Endothelial cell of umbilical vein (primary cell): Measurements from ENCODE around the gene UBE2Q1. TPM values are rescaled to one million over a fixed set of nuclear protein-coding genes. Genes with fewer than 3 reads are reported as not detected.

Experiments used
- BruUV-seq: library from RNA; stranded (reverse); fragments of 400-500 nt; replicated peaks from 2 replicates; lab custom pipeline; 2021; lab: Mats Ljungman, UMichigan
- CTCF ChIA-PET: fragments of 300-600, 350-600 bp; sonication (Branson Sonifier 250); formaldehyde crosslinking; loops from one replicate; lab custom pipeline; 2021; ENCODE audit warnings: antibody characterized with exemption, inconsistent platforms; lab: Charles Lee
- POLR2A ChIA-PET: fragments of 300-600, 350-600 bp; sonication (Branson Sonifier 250); formaldehyde crosslinking; loops from one replicate; lab custom pipeline; 2021; ENCODE audit warnings: antibody characterized with exemption, inconsistent platforms; lab: Charles Lee
- DNase-seq: peaks from one replicate; pipeline ENCODE4 v3.0.0-alpha.2; 2011; ENCODE audit warnings: low read depth, low spot score
- FAIRE-seq: peaks from 2 replicates; lab custom pipeline; 2011; peaks lifted over from hg19 to GRCh38; lab: Jason Lieb, UNC
- H2AFZ ChIP-seq: 2 replicates; pipeline ENCODE4 v1.6.0; 2012; ENCODE audit warnings: low read depth, low read length, control low read depth, inconsistent platforms
- H3K27ac ChIP-seq: 2 replicates; pipeline ENCODE4 v1.5.1; 2011; ENCODE audit warnings: low read depth, mild to moderate bottlenecking, control low read depth, low read length, moderate library complexity; ENCODE audit not compliant: insufficient read depth
- H3K27me3 ChIP-seq, 2 experiments: 2 replicates each; pipeline versions ENCODE4 v1.6.0 to v1.6.1; 2011; ENCODE audit warnings: low read length in 2 of 2, mixed read lengths in 1 of 2; ENCODE audit not compliant: control insufficient read depth in 2 of 2, insufficient read depth in 2 of 2
- H3K36me3 ChIP-seq, 2 experiments: 2 replicates in 1 of 2; 3 replicates in 1 of 2; pipeline ENCODE4 v1.5.1; 2011; ENCODE audit warnings: low read length in 2 of 2, mild to moderate bottlenecking in 1 of 2, moderate library complexity in 1 of 2; ENCODE audit not compliant: control insufficient read depth in 2 of 2, insufficient read depth in 2 of 2; ENCODE audit errors: extremely low read depth in 1 of 2
- H3K4me1 ChIP-seq: 3 replicates; pipeline ENCODE4 v1.5.1; 2011; ENCODE audit warnings: mild to moderate bottlenecking, low read length; ENCODE audit not compliant: control insufficient read depth, insufficient read depth; ENCODE audit errors: extremely low read depth
- H3K4me2 ChIP-seq: 2 replicates; pipeline ENCODE4 v1.6.1; 2011; ENCODE audit warnings: low read length, control low read depth, mixed read lengths; ENCODE audit not compliant: insufficient read depth
- H3K4me3 ChIP-seq, 3 experiments: fragments of 200-600 bp in 1 of 3; sonication (generic), shearing (Covaris generic) in 1 of 3; replicated peaks in 1 of 3; 2 replicates each; pipeline ENCODE4 v1.5.1; 2011 to 2016; ENCODE audit warnings: control low read depth in 3 of 3, low read length in 3 of 3, mild to moderate bottlenecking in 2 of 3, inconsistent platforms in 1 of 3, low read depth in 1 of 3, moderate library complexity in 1 of 3; ENCODE audit not compliant: insufficient read depth in 1 of 3
- H3K79me2 ChIP-seq: 2 replicates; pipeline ENCODE4 v1.6.0; 2012; ENCODE audit warnings: low read length, inconsistent platforms; ENCODE audit not compliant: control insufficient read depth, insufficient read depth
- H3K9ac ChIP-seq: replicated peaks from 2 replicates; pipeline ENCODE3; 2011; ENCODE audit warnings: low read length, control low read depth; ENCODE audit not compliant: insufficient read depth; ENCODE audit errors: extremely low read depth
- H3K9me1 ChIP-seq: replicated peaks from 3 replicates; pipeline ENCODE4 v1.6.0; 2011; ENCODE audit warnings: mild to moderate bottlenecking, low read length; ENCODE audit not compliant: control insufficient read depth, insufficient read depth; ENCODE audit errors: extremely low read depth
- H3K9me3 ChIP-seq: replicated peaks from 2 replicates; pipeline ENCODE4 v1.5.1; 2012; ENCODE audit warnings: low read length, inconsistent platforms; ENCODE audit not compliant: control insufficient read depth, insufficient read depth
- H4K20me1 ChIP-seq: replicated peaks from 2 replicates; pipeline ENCODE3; 2011; ENCODE audit warnings: mild to moderate bottlenecking, low read length; ENCODE audit not compliant: control insufficient read depth, insufficient read depth; ENCODE audit errors: extremely low read depth
- CTCF ChIP-seq, 2 donors: IDR thresholded peaks; 1 replicate in 1 of 2; 2 replicates in 1 of 2; pipeline ENCODE4 v1.5.1; 2011; ENCODE audit warnings: low read length in 2 of 2, mild to moderate bottlenecking in 2 of 2, moderate library complexity in 2 of 2, control low read depth in 1 of 2, inconsistent platforms in 1 of 2, low read depth in 1 of 2; ENCODE audit not compliant: insufficient read depth in 1 of 2; ENCODE audit errors: extremely low read depth in 1 of 2
- EZH2 ChIP-seq: IDR thresholded peaks from 2 replicates; pipeline ENCODE4 v1.6.1; 2012; ENCODE audit warnings: borderline replicate concordance, low read depth, mild to moderate bottlenecking, moderate library complexity, low read length, inconsistent platforms; ENCODE audit not compliant: severe bottlenecking
- FOS ChIP-seq: IDR thresholded peaks from 2 replicates; pipeline ENCODE4 v1.6.1; 2011; ENCODE audit warnings: mild to moderate bottlenecking, low read length, moderate library complexity, borderline replicate concordance; ENCODE audit not compliant: insufficient read depth
- GATA2 ChIP-seq: IDR thresholded peaks from 2 replicates; pipeline ENCODE4 v1.7.0; 2011; ENCODE audit warnings: low read depth, mild to moderate bottlenecking, moderate library complexity, mixed read lengths, low read length; ENCODE audit not compliant: insufficient read length, insufficient read depth
- JUN ChIP-seq: IDR thresholded peaks from 2 replicates; pipeline ENCODE4 v1.6.1; 2011; ENCODE audit warnings: borderline replicate concordance, low read depth; ENCODE audit not compliant: insufficient read length, insufficient read depth
- MAX ChIP-seq: IDR thresholded peaks from 2 replicates; pipeline ENCODE4 v1.6.1; 2011; ENCODE audit not compliant: insufficient read depth, insufficient read length
- MYC ChIP-seq: IDR thresholded peaks from one replicate; pipeline ENCODE4 v1.6.1; 2011; ENCODE audit warnings: mild to moderate bottlenecking, low read depth, low read length
- POLR2A ChIP-seq: IDR thresholded peaks from 2 replicates; pipeline ENCODE4 v1.6.1; 2012; ENCODE audit warnings: low read depth, mild to moderate bottlenecking, control low read depth, low read length
- POLR2AphosphoS5 ChIP-seq: IDR thresholded peaks from 2 replicates; pipeline ENCODE4 v1.6.1; 2012; ENCODE audit warnings: low read depth, mild to moderate bottlenecking, control low read depth, low read length, moderate library complexity; ENCODE audit not compliant: insufficient read depth
- dilution Hi-C: fragments of 300-500 bp; cut with MboI; formaldehyde crosslinking; loops from one replicate; pipeline ENCODE4 v1.15.0; 2019; ENCODE audit warnings: low sequenced_read_pairs; ENCODE audit not compliant: extremely low pct_ligation_motif_present
- intact Hi-C: fragments of 100-400 bp; cut with micrococcal nuclease; formaldehyde crosslinking; loops from one replicate; pipeline ENCODE4 v1.10.0; 2022
- polyA plus RNA-seq, 4 experiments: library from polyadenylated mRNA; depleted of rRNA in 3 of 4; stranded (reverse) in 3 of 4; unstranded in 1 of 4; fragments of >200 nt; gene quantifications; 2 replicates each; pipeline versions ENCODE4 v1.2.1 to v1.2.3, GENCODE V29; 2011 to 2012; ENCODE audit warnings: missing spikeins in 1 of 4
- total RNA-seq: library from RNA; stranded (reverse); gene quantifications from 2 replicates; pipeline ENCODE4 v1.2.3, GENCODE V29; 2021

The UBE2Q1 gene
- total and polyA plus RNA-seq, 2 donors (not counting 3 experiments of a cell fraction or from before 2014, with no cell fraction given) = 16.5 to 85.4 TPM

- Histone ChIP-seq H3K27me3 (no peaks in the 10 kb centered on the region), H3K79me2 (no peaks in the 10 kb centered on the region), H3K9ac (no peak overlapping the region), H3K9me1 (no peaks in the 10 kb centered on the region), H3K9me3 (no peaks in the 10 kb centered on the region), H4K20me1 (no peaks in the 10 kb centered on the region), H3K36me3 (peaks cover 6 to 17% of the 10 kb centered on the region in 2 experiments), H3K27ac (no peak overlapping the region), H3K4me3 (no peak overlapping the region), H3K4me1 (no peaks in the 10 kb centered on the region), H3K4me2 (no peak overlapping the region), H2AFZ (no peak overlapping the region)
- FAIRE-seq = no peak
- ChIA-PET POLR2A (no interaction called here), CTCF (interaction anchor here (0.9 to 2.4 kb wide), 2 partner anchors 9 to 16 kb away, joined by 3 to 13 read pairs; partner anchors contain the start of gene CHRNB2)
- TF ChIP-seq POLR2A (no peak), MAX (no peak), FOS (no peak), JUN (no peak), CTCF (IDR thresholded peaks at IDR 0.05; ENCODE audit: extremely low read depth in 1 of 2, insufficient read depth in 1 of 2, low read depth in 1 of 2, low read length in 2 of 2) (no peak), POLR2AphosphoS5 (no peak), EZH2 (no peak), GATA2 (no peak), MYC (no peak)
- dilution Hi-C loops = no loop called here
- intact Hi-C loops = no loop called here
- DNase-seq = no peak
- no TSS peak for BruUV-seq
Observed at GRCh38 chr1:154575951-154576566, 17.6 kb upstream of the UBE2Q1 start.
